Measurements from ENCODE around the gene MUTYH. TPM values are rescaled to one million over a fixed set of nuclear protein-coding genes. Genes with fewer than 3 reads are reported as not detected.

Gene MUTYH
- total RNA-seq (2014; rRNA removed; shearing (Covaris generic)) (46.6 and 52.6 TPM in 2 replicates), total RNA-seq (2022) (69.7 and 70.1 TPM in 2 replicates), Bru-seq, nascent RNA (percentile 69 among the genes with signal in this experiment), BruChase-seq, experiment 1, labeled RNA remaining after a 6-hour chase (percentile 70 among the genes with signal in this experiment), BruChase-seq, experiment 2, labeled RNA remaining after a 2-hour chase (percentile 65 among the genes with signal in this experiment)
- long read RNA-seq, transcript MUTYH-202 (16 exons, 1,776 nt) = major isoform, 13 of 91 reads
- long read RNA-seq, transcript MUTYH-206 (16 exons, 1,888 nt) = minor isoform, 11 of 91 reads
- long read RNA-seq, partial matches to known transcripts = 16 of 91 reads
- long read RNA-seq, other reads (novel, unspliced or antisense) = 46 of 91 reads

DNA sequence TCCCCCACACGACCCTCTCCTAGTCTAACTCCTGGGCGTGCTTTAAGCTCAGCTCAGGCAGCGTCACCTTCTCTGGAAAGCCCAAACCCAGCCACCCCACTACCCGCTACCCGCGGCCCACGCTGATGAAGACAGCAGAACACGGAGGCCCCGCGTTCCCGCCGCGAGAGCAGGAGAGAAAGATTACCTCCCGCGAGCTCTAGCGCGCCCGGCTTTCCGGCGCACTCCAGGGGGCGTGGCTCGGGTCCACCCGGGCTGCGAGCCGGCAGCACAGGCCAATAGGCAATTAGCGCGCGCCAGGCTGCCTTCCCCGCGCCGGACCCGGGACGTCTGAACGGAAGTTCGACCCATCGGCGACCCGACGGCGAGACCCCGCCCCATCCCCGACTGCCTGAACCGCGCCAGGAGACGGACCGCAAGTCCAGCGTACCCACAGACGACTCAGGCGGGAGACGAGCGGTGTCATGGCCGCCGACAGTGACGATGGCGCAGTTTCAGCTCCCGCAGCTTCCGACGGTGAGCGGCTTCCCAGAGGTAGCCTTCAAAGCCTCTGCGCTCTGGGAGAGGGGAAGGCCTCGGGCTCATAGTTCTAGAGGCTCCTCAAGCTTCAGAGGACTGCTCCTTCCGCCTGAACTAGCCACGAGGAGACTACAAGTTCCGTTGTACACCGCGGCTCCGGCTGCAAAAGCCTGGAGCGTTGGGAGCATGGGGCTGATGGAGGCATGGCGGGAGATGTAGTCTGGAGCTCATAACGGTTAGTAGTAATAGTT, at the start of gene MUTYH, which contains the start of gene TOE1:
Gene MUTYH, minus strand, starts transcription at position 652 of the 770 bp plus-strand sequence. CDS start 5,935 bp downstream, outside the sequence.
Gene TOE1, plus strand, starts transcription at position 382 of the 770 bp plus-strand sequence. Its CDS starts 83 bp downstream, at position 465.
- Histone ChIP-seq H3K79me2 (ENCODE audit: insufficient read depth, low read depth, low read length) (peaks cover 34% of the 10 kb centered on the region), H3K9me3 (ENCODE audit: low read length) (no peaks in the 10 kb centered on the region; the same call in 1 of the 2 replicates), H3K4me3 (ENCODE audit: low read depth, low read length, poor library complexity, severe bottlenecking) (peak within 1 kb of the TSS; percentile 81), H3K4me2 (ENCODE audit: low read length) (peak within 1 kb of the TSS; percentile 95), H3K36me3 (ENCODE audit: insufficient read depth, low read length) (peaks cover 52% of the 10 kb centered on the region), H2AFZ (ENCODE audit: low read length) (peak within 1 kb of the TSS; percentile 40), H3K9me2 (ENCODE audit: insufficient read depth, low read length) (no peaks in the 10 kb centered on the region), H4K20me1 (ENCODE audit: insufficient read depth, low read length) (no peaks in the 10 kb centered on the region), H3K27ac (ENCODE audit: low read depth, low read length, poor library complexity, severe bottlenecking) (peak within 1 kb of the TSS; percentile 85), H3K4me1 (ENCODE audit: insufficient read depth, low read length, poor library complexity, severe bottlenecking) (peaks cover 28% of the 10 kb centered on the region)
- TF ChIP-seq, protein P1, sequence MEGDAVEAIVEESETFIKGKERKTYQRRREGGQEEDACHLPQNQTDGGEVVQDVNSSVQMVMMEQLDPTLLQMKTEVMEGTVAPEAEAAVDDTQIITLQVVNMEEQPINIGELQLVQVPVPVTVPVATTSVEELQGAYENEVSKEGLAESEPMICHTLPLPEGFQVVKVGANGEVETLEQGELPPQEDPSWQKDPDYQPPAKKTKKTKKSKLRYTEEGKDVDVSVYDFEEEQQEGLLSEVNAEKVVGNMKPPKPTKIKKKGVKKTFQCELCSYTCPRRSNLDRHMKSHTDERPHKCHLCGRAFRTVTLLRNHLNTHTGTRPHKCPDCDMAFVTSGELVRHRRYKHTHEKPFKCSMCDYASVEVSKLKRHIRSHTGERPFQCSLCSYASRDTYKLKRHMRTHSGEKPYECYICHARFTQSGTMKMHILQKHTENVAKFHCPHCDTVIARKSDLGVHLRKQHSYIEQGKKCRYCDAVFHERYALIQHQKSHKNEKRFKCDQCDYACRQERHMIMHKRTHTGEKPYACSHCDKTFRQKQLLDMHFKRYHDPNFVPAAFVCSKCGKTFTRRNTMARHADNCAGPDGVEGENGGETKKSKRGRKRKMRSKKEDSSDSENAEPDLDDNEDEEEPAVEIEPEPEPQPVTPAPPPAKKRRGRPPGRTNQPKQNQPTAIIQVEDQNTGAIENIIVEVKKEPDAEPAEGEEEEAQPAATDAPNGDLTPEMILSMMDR (conservative IDR thresholded peaks at IDR 0.05; ENCODE audit: low read length) = no peak
- no peak for TF ChIP-seq EZH2phosphoT487 (IDR thresholded peaks at IDR 0.05; ENCODE audit: borderline replicate concordance, low read depth, low read length)
- intact Hi-C loops (cut with micrococcal nuclease; ENCODE audit: unreplicated experiment) = loop anchor here (1.0 to 5.0 kb wide), 5 partner anchors 12 to 346 kb away; partner anchors contain the start of genes GPBP1L1, NASP and TESK2
- peak; percentile 95 for DNase-seq (ENCODE audit: low spot score)
- BruUV-seq (replicated peaks) = no TSS peak
- POLR2A ChIA-PET = interaction anchor here (0.5 to 3.5 kb wide), 33 partner anchors 9 to 618 kb away, joined by 3 to 45 read pairs (median 4); partner anchors contain the start of genes AKR1A1, CCDC163, HPDL and MMACHC
- CTCF ChIA-PET (ENCODE audit: unreplicated experiment) = interaction anchor here (0.5 to 1.6 kb wide), 9 partner anchors 35 to 998 kb away, joined by 3 to 8 read pairs (median 6); partner anchors contain the start of genes CCDC163 and MMACHC

DNA sequence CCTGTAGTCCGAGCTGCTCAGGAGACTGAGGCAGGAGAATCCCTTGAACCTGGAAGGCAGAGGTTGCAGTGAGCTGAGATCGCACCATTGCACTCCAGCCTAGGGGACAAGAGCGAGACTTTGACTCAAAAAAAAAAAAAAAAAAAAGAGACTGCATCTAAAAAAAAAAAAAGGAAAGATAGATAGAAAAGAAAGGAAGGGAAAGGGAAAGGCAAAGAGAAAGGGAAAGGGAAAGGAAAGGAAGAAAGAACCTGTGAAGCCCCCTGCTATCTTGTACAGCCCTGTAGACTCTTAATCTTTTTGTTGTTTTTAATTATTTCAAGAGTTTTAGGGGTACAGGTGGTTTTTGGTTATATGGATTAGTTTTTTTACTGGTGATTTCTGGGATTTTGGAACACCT, 46.0 kb upstream of the MUTYH start:
- Histone ChIP-seq H3K9me3 (ENCODE audit: low read length) (no peaks in the 10 kb centered on the region), H3K27ac (ENCODE audit: low read depth, low read length, poor library complexity, severe bottlenecking) (no peak overlapping the region), H3K36me3 (ENCODE audit: insufficient read depth, low read length) (no peaks in the 10 kb centered on the region), H3K4me1 (ENCODE audit: insufficient read depth, low read length, poor library complexity, severe bottlenecking) (no peaks in the 10 kb centered on the region), H3K4me3 (ENCODE audit: low read depth, low read length, poor library complexity, severe bottlenecking) (no peak overlapping the region), H3K9me2 (ENCODE audit: insufficient read depth, low read length) (no peaks in the 10 kb centered on the region), H2AFZ (ENCODE audit: low read length) (no peak overlapping the region), H3K79me2 (ENCODE audit: insufficient read depth, low read depth, low read length) (no peaks in the 10 kb centered on the region), H3K4me2 (ENCODE audit: low read length) (no peak overlapping the region), H4K20me1 (ENCODE audit: insufficient read depth, low read length) (no peaks in the 10 kb centered on the region)
- no peak for TF ChIP-seq EZH2phosphoT487 (IDR thresholded peaks at IDR 0.05; ENCODE audit: borderline replicate concordance, low read depth, low read length)
- TF ChIP-seq, protein P1 (conservative IDR thresholded peaks at IDR 0.05; ENCODE audit: low read length) = no peak
- CTCF ChIA-PET (ENCODE audit: unreplicated experiment) = no interaction called here
- intact Hi-C loops (cut with micrococcal nuclease; ENCODE audit: unreplicated experiment) = no loop called here
- POLR2A ChIA-PET = no interaction called here
- BruUV-seq (replicated peaks) = no TSS peak
- no peak for DNase-seq (ENCODE audit: low spot score)
